IPS-15b (cell line): ENCODE results near the gene HSFX2.
"Not testable (repeated sequence)": the region's sequence is repeated elsewhere in the genome, so short reads cannot be mapped to it uniquely, and the experiment has no call there.

ENCODE experiments used
- H3K27me3 ChIP-seq: one replicate; pipeline ENCODE4 v1.6.1; 2013; ENCODE audit warnings: low read length; ENCODE audit not compliant: control insufficient read depth, insufficient read depth
- H3K36me3 ChIP-seq: one replicate; pipeline ENCODE4 v1.6.1; 2013; ENCODE audit warnings: low read length; ENCODE audit not compliant: control insufficient read depth, insufficient read depth
- H3K4me1 ChIP-seq: one replicate; pipeline ENCODE4 v1.6.1; 2013; ENCODE audit warnings: mild to moderate bottlenecking, low read length; ENCODE audit not compliant: control insufficient read depth, insufficient read depth
- H3K4me3 ChIP-seq: one replicate; pipeline ENCODE4 v1.5.1; 2013; ENCODE audit warnings: low read depth, low read length
- H3K9ac ChIP-seq: one replicate; pipeline ENCODE4 v1.6.1; 2013; ENCODE audit warnings: low read depth, mild to moderate bottlenecking, low read length
- H3K9me3 ChIP-seq: one replicate; pipeline ENCODE4 v1.6.1; 2013; ENCODE audit warnings: mild to moderate bottlenecking, low read length; ENCODE audit not compliant: control insufficient read depth, insufficient read depth

Gene HSFX2

GRCh38 chrX:149595214-149595613 lies at the start of gene HSFX2:
TSS of gene HSFX2 (minus strand) at chrX:149595314. CDS start at chrX:149594700, 614 bp downstream.
- H3K36me3 ChIP-seq, H3K4me1 ChIP-seq: not testable (repeated sequence)

GRCh38 chrX:149643496-149643895 lies 48.4 kb upstream of the HSFX2 start:
- H3K36me3 ChIP-seq = no peaks in the 10 kb centered on the region
- no peaks in the 10 kb centered on the region for H3K9me3 ChIP-seq
- H3K4me1 ChIP-seq = no peaks in the 10 kb centered on the region
- no peaks in the 10 kb centered on the region for H3K27me3 ChIP-seq
- H3K9ac ChIP-seq = no peak overlapping the region
- H3K4me3 ChIP-seq = no peak overlapping the region

More at GRCh38 chrX:149595214-149595613, at the start of gene HSFX2:
- not testable (repeated sequence) for H3K9ac ChIP-seq, H3K27me3 ChIP-seq, H3K4me3 ChIP-seq, H3K9me3 ChIP-seq

- H3K36me3 ChIP-seq = no peaks in the 10 kb centered on the region
- H3K9me3 ChIP-seq = no peaks in the 10 kb centered on the region
- no peak overlapping the region for H3K9ac ChIP-seq
- H3K27me3 ChIP-seq = no peaks in the 10 kb centered on the region
- no peak overlapping the region for H3K4me3 ChIP-seq
- no peaks in the 10 kb centered on the region for H3K4me1 ChIP-seq
These were observed 46.7 kb upstream of the HSFX2 start for GRCh38 chrX:149641835-149642234.

- H3K4me3 ChIP-seq = no peak overlapping the region
- H3K27me3 ChIP-seq = no peaks in the 10 kb centered on the region
These were observed 46.3 kb upstream of the HSFX2 start for GRCh38 chrX:149641432-149641831.

GRCh38 chrX:149639568-149639967 lies 44.5 kb upstream of the HSFX2 start:
- Histone ChIP-seq H3K9me3 (peaks cover 8% of the 10 kb centered on the region), H3K4me3 (no peak overlapping the region), H3K36me3 (no peaks in the 10 kb centered on the region), H3K9ac (no peak overlapping the region), H3K4me1 (no peaks in the 10 kb centered on the region), H3K27me3 (no peaks in the 10 kb centered on the region)

More at GRCh38 chrX:149641432-149641831, 46.3 kb upstream of the HSFX2 start:
- Histone ChIP-seq H3K9ac (no peak overlapping the region), H3K36me3 (no peaks in the 10 kb centered on the region), H3K4me1 (no peaks in the 10 kb centered on the region), H3K9me3 (peaks cover 2% of the 10 kb centered on the region)

- H3K4me3 ChIP-seq = no peak overlapping the region
- H3K27me3 ChIP-seq = peaks cover 2% of the 10 kb centered on the region
- no peaks in the 10 kb centered on the region for H3K4me1 ChIP-seq
These were observed 43.7 kb upstream of the HSFX2 start for GRCh38 chrX:149638860-149639259.

GRCh38 chrX:149633511-149633910 lies 38.4 kb upstream of the HSFX2 start:
- Histone ChIP-seq H3K9me3 (peaks cover 8% of the 10 kb centered on the region), H3K4me1 (no peaks in the 10 kb centered on the region), H3K36me3 (no peaks in the 10 kb centered on the region), H3K4me3 (no peak overlapping the region), H3K27me3 (peaks cover 21% of the 10 kb centered on the region), H3K9ac (no peak overlapping the region)

More at GRCh38 chrX:149638860-149639259, 43.7 kb upstream of the HSFX2 start:
- H3K36me3 ChIP-seq = no peaks in the 10 kb centered on the region
- no peak overlapping the region for H3K9ac ChIP-seq
- peaks cover 8% of the 10 kb centered on the region for H3K9me3 ChIP-seq

GRCh38 chrX:149631234-149632165 lies 36.4 kb upstream of the HSFX2 start, which contains the start of gene TMEM185A:
TSS of gene TMEM185A (minus strand) at chrX:149631792. CDS start at chrX:149631580, 212 bp downstream.
- H3K4me1 ChIP-seq = no peaks in the 10 kb centered on the region
- H3K36me3 ChIP-seq = peaks cover 2% of the 10 kb centered on the region
- peaks cover 7% of the 10 kb centered on the region for H3K9me3 ChIP-seq
- peak within 1 kb of the TSS; percentile 37 for H3K9ac ChIP-seq
- peaks cover 21% of the 10 kb centered on the region for H3K27me3 ChIP-seq
- H3K4me3 ChIP-seq = peak within 1 kb of the TSS; percentile 63

GRCh38 chrX:149630681-149631233 lies 35.6 kb upstream of the HSFX2 start:
- Histone ChIP-seq H3K4me3 (peak overlapping the region; percentile 63), H3K36me3 (peaks cover 2% of the 10 kb centered on the region), H3K27me3 (peaks cover 21% of the 10 kb centered on the region), H3K4me1 (no peaks in the 10 kb centered on the region), H3K9ac (peak overlapping the region; percentile 37), H3K9me3 (peaks cover 3% of the 10 kb centered on the region)

- no peak overlapping the region for H3K9ac ChIP-seq
- H3K36me3 ChIP-seq = peaks cover 2% of the 10 kb centered on the region
- no peaks in the 10 kb centered on the region for H3K9me3 ChIP-seq
- H3K4me1 ChIP-seq = no peaks in the 10 kb centered on the region
- H3K4me3 ChIP-seq = no peak overlapping the region
- H3K27me3 ChIP-seq = peaks cover 21% of the 10 kb centered on the region
These were observed 34.7 kb upstream of the HSFX2 start for GRCh38 chrX:149629730-149630387.

- H3K4me1 ChIP-seq = peaks cover 2% of the 10 kb centered on the region
- no peak overlapping the region for H3K4me3 ChIP-seq
- no peak overlapping the region for H3K9ac ChIP-seq
- peaks cover 18% of the 10 kb centered on the region for H3K27me3 ChIP-seq
- H3K36me3 ChIP-seq = peaks cover 2% of the 10 kb centered on the region
- H3K9me3 ChIP-seq = no peaks in the 10 kb centered on the region
These were observed 33.7 kb upstream of the HSFX2 start for GRCh38 chrX:149628768-149629167.
